GM21723 (cell line): ENCODE data around the gene NEURL1.
"Not testable (repeated sequence)": the region's sequence is repeated elsewhere in the genome, so short reads cannot be mapped to it uniquely, and the experiment has no call there.

ENCODE experiments used
- ATAC-seq: cut with Tn5 transposase; IDR thresholded peaks from one replicate; pipeline ENCODE4 v1.9.1; 2021; ENCODE audit warnings: mild to moderate bottlenecking, moderate library complexity; ENCODE audit not compliant: unreplicated experiment

NEURL1 gene

DNA sequence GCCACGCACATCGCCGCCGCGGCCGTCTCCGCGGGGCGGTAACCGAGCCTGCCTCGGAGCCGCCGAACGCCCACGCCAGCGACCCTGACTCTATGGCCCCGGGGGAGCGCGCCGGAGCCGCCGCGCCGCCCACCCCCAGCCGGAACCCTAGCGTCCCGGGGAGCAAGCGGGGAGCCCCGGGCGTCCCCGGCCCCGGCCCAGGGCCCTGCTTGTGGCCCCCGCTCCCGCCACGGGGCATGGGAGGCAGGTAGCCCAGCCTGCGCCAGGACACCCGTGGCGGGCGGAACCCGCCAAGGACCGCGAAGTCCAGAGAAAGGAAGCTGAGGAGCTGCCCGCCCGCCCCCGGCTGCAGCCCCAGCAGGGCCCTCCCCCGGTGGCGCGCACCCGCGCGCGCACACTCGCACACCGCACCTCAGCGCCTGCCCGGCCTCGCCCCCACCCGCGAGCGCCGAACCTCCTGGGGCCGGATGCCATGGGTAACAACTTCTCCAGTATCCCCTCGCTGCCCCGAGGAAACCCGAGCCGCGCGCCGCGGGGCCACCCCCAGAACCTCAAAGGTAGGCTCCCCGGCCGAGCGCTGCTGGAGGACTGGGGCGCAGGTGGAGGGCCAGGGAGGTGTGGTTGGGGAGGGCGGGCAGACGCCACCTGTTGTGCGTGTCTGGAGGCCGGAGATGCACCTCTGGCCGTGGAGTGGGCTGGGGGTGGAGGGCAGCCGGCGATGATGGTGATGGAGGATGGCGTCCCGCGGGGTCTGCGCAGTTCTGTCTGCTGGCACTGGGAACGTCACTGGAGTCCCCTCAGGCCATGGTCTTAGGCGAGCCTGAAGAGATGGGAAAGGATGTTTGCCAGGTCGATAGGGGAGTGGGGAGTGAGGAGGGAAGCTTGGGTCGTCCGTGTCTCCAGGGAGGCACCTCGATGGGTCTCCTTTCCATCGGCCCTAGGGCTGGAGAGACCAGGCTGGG, 692 bp downstream of the NEURL1 start:
- no peak for ATAC-seq

GRCh38 chr10:103495321-103495720, 1.8 kb downstream of the NEURL1 start:
- ATAC-seq, result no peak

DNA sequence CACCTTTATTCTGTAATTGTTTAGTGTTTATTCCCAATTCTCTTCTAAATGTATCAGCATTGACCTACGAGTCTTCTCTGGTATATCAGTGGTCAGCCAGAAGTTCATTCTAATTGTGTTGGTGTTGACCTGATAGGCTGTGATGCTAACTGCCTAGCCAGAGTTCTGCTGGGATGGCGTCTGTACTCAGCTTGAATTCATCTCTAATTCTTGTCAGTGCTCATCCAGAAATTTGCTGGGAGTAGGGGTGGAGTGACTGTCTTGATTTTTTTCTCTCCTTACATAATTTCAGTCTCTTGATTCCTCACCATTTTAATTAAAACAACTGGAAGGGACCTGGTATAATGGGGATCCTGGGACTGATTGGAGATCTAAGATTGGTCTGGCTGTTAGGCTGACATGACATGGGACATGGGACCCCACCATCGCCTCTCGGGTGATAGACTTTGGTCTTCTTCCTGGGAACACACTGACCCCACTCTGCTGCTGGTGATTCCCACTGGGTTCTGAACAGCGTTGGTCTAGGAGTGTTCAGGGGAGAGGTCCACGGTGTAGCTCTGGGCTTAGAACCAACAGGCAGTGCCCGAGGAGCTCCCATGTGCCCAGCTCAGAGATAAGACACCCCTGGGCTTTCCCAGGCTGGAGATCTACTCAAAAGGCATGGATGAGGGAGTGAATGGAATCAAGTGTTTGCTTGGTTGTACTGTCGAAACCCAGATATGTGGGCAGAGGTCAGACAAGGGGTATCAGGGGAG, 3.8 kb downstream of the NEURL1 start:
- ATAC-seq, result no peak

DNA sequence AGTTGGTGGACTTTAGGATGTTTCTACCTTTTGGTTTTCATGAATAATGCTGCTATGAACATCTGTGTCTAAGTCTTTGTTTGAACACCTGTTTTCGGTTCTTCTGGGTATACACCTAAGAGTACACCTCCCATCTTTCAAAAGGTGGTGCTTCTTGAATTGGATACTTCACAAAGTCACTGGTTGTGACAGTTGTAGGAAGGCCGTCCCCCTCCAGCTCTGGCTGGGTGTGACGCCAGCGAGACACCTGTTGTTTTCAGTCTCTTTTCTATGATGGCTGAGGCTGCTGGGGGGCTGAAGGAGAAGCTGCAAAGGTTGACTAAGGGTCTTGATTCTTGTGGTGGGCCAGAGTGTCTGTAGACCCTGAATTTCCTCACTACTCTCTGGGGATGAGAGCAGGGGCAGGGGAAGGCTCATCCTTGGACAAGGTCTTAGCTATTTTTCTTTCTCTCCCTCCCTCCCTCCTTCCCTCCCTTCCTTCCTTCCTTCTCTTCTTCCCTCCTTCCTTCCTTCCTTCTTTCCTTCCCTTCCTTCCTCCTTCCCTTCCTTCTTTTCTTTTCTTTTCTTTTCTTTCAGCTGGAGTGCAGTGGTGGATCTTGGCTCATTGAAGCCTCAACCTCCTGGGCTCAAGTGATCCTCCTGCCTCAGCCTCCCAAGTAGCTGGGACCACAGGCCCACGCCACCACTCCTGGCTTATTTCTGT, 5.6 kb downstream of the NEURL1 start:
- no peak for ATAC-seq

DNA sequence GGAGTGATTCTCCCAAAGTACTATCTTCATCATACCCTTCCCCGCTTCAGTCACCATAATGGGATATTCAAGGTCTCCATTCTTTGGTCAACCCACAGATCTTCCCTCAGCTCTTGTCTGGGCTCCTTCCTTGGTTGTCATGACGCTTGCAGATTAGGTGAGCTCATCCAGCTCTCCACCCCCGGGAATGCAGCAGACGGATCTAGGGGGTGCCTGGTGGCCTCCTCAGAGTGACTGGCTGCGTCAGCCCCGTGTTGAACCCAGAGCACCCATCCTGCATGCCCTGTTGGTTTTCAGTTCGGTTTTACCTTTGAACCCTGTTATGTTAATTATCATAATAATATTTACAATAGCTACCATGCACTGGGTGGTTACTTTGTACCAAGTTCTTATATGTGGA, 6.4 kb downstream of the NEURL1 start:
- no peak for ATAC-seq

DNA sequence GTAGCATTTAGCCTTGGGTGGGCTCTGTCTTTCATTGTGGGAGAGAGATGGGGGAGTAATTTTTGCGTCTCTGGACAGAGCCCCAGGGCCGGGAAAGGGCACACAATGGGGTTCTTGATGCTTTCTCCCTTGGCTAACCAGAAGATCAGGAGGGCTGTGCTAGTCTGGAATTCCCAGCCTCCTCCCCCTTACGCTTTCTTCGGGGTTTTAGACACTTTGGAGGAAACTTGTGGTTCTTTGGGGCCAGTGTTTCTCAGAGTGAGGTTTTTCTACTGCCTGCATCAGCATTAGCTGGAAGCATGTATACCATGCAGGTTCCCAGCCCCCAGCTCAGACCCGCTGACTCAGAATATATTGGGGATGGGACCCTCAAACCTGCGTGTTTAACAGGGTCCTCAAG, 7.0 kb downstream of the NEURL1 start:
- ATAC-seq, result no peak

DNA sequence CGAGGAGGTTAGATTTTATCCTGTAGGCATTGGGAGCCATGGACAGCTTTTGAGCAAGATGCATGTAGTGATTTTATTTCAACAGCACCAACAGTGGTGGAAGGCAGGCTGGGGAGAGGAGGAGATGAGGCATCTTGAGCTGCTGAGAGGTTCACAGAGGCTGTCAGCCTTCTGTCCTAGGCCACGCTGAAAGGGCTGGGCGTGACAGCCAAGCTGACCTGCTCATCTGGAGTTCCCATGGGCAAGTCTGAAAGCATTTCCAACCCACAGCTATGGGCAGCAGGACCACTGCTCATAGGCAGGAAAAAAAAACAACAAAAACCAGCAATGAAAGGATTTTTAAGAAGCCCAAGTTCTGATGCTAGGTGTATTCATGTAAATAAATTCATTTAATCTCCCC, 7.7 kb downstream of the NEURL1 start:
- no peak for ATAC-seq

GRCh38 chr10:103502849-103503660, 9.6 kb downstream of the NEURL1 start:
- no peak for ATAC-seq

DNA sequence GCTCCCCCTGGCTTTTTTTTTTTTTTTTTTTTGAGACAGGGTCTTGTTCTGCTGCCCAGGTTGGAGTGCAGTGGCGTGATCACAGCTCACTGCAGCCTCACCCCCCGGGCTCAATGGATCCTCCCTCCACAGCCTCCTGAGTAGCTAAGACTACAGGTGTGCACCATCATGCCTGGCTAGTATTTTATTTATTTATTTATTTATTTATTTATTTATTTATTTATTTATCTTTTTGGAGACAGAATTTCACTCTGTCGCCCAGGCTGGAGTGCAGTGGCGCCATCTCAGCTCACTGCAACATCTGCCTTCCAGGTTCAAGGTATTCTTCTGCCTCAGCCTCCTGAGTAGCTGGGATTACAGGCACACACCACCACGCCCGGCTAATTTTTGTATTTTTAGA, 10.3 kb downstream of the NEURL1 start:
- not testable (repeated sequence) for ATAC-seq

DNA sequence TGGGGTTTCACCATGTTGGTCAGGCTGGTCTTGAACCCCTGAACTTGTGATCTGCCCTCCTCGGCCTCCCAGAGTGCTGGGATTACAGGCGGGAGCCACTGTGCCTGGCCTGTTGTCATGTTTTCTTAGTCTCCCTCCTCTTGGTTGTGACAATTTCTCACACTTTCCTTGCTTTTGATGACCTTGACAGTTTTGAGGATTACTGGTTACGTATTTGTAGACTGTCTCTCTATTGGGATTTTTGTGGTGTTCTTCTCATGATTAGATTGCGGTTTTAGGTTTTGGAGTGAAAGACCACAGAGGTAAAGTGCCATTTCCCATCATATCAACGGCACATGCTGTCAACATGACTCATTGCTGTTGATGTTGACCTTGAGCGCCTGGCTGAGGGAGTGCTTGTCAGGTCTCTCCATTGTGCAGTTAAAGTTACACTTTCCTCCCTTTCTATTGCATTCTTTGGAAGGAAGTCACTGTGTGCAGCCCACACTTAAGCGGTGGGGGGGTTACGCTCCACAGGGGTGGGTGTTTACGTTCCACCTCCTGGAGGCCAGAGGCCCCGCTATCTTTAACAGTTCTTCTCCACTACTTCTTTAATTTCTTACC, 10.8 kb downstream of the NEURL1 start:
- ATAC-seq, result no peak

GRCh38 chr10:103506061-103506460, 12.6 kb downstream of the NEURL1 start:
- no peak for ATAC-seq

- no peak for ATAC-seq
These were observed 14.0 kb downstream of the NEURL1 start for GRCh38 chr10:103507235-103508191.

DNA sequence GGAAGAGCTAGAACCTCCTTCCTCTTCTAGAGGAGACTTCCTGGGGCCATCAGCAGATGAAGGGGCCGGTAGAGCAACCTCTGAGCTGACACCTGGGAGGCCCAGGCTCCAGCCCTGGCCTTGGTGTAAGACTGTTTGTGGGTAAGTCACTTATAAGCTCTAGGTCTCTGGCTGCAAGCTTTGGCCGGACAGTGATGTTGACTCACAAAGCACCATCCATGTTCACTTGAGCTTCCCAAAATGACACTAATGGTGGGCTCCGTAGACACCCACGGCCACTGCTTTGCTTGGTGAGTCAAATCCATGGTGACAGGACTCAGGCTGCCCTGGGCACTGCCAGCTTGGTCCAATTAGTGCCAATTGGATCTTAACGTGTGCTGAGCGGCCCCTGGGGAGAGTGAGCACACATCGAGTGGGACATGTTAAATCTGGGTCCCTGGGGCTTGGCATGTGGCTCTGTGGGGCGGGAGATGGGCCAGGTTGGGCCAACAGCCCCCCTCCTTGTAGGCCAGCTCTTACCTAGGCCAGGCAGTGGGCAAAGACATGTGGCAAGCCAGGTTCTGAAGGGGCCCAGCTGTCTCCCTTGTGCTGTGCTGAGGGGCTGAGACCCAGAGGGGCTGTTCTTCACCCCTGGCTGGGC, 16.7 kb downstream of the NEURL1 start:
- ATAC-seq, result no peak

- no peak for ATAC-seq
These were observed 17.6 kb downstream of the NEURL1 start for GRCh38 chr10:103510791-103511752.

DNA sequence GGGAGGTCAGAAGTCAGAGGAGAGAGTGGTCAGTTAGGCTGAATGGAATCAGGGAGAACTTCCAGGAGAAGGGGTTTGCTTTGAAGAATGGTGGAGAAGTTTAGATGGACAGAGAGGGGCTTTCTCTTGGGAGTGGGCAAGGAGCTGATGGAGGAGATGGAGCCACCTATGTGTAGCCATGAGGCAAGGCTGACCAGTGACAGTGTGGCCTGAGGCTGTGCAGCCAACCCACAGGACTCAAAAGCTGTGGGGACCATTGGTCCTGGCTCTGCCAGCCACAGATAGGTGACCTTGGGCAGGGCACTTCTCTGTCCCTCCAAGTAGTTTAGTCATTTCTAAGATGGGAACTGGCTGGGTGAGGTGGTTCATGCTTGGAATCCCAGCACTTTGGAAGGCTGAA, 18.7 kb downstream of the NEURL1 start:
- no peak for ATAC-seq

- no peak for ATAC-seq
These were observed 19.3 kb downstream of the NEURL1 start for GRCh38 chr10:103512591-103513379.
